ENCODE measurements around the gene CKAP2L.

The CKAP2L gene

GRCh38 chr2:112752667-112753066 lies 11.7 kb downstream of the CKAP2L start:
- ATAC-seq, result no peak
- no peak for TF ChIP-seq ZFP3 (CRISPR knock-in tag; IDR thresholded peaks at IDR 0.05)
- no peak for TF ChIP-seq ZC3H10 (CRISPR knock-in tag; IDR thresholded peaks at IDR 0.05)
- no peak for TF ChIP-seq ARNTL (CRISPR knock-in tag; IDR thresholded peaks at IDR 0.05; ENCODE audit: borderline replicate concordance, low read depth)
- TF ChIP-seq ZFP30 (CRISPR knock-in tag; IDR thresholded peaks at IDR 0.05), result no peak
- TF ChIP-seq ZNF565 (CRISPR knock-in tag; conservative IDR thresholded peaks at IDR 0.05; ENCODE audit: low read depth), result no peak
- no peak for TF ChIP-seq CSRNP3 (CRISPR knock-in tag; IDR thresholded peaks at IDR 0.05)
- no peak for TF ChIP-seq POU6F1 (CRISPR knock-in tag; IDR thresholded peaks at IDR 0.05; ENCODE audit: borderline replicate concordance, low read depth)

GRCh38 chr2:112751451-112752197 lies 12.8 kb downstream of the CKAP2L start:
- TF ChIP-seq PPARA (CRISPR knock-in tag; IDR thresholded peaks at IDR 0.05; ENCODE audit: borderline replicate concordance) (no peak), ZNF565 (CRISPR knock-in tag; conservative IDR thresholded peaks at IDR 0.05; ENCODE audit: low read depth) (no peak), ZFP30 (CRISPR knock-in tag; IDR thresholded peaks at IDR 0.05) (no peak), ZFP3 (CRISPR knock-in tag; IDR thresholded peaks at IDR 0.05) (no peak), ARNTL (CRISPR knock-in tag; IDR thresholded peaks at IDR 0.05; ENCODE audit: borderline replicate concordance, low read depth) (no peak), TCF4 (CRISPR knock-in tag; IDR thresholded peaks at IDR 0.05; ENCODE audit: borderline replicate concordance) (no peak), CSDC2 (CRISPR knock-in tag; IDR thresholded peaks at IDR 0.05) (no peak), CSRNP3 (CRISPR knock-in tag; IDR thresholded peaks at IDR 0.05) (no peak), RARB (CRISPR knock-in tag; IDR thresholded peaks at IDR 0.05) (no peak), PATZ1 (CRISPR knock-in tag; IDR thresholded peaks at IDR 0.05; ENCODE audit: borderline replicate concordance) (no peak), OSR1 (CRISPR knock-in tag; IDR thresholded peaks at IDR 0.05) (no peak), SNAI2 (CRISPR knock-in tag; IDR thresholded peaks at IDR 0.05) (no peak), POU6F1 (CRISPR knock-in tag; IDR thresholded peaks at IDR 0.05; ENCODE audit: borderline replicate concordance, low read depth) (no peak), CREB5 (CRISPR knock-in tag; IDR thresholded peaks at IDR 0.05; ENCODE audit: low read depth) (no peak), ZNF8 (CRISPR knock-in tag; IDR thresholded peaks at IDR 0.05) (no peak), TSHZ2 (CRISPR knock-in tag; IDR thresholded peaks at IDR 0.05) (no peak), ISL1 (CRISPR knock-in tag; IDR thresholded peaks at IDR 0.05) (no peak)
- ATAC-seq, result no peak
